ENCODE measurements around the gene SLC27A4. TPM values are rescaled to one million over a fixed set of nuclear protein-coding genes. Genes with fewer than 3 reads are reported as not detected.

The SLC27A4 gene
- total RNA-seq, 1 donor from 2014 or later: 47.3 TPM

- no peaks in the 10 kb centered on the region for H3K4me1 Mint-ChIP-seq (ENCODE audit: low read depth, unreplicated experiment)
- TF ChIP-seq, protein P1, sequence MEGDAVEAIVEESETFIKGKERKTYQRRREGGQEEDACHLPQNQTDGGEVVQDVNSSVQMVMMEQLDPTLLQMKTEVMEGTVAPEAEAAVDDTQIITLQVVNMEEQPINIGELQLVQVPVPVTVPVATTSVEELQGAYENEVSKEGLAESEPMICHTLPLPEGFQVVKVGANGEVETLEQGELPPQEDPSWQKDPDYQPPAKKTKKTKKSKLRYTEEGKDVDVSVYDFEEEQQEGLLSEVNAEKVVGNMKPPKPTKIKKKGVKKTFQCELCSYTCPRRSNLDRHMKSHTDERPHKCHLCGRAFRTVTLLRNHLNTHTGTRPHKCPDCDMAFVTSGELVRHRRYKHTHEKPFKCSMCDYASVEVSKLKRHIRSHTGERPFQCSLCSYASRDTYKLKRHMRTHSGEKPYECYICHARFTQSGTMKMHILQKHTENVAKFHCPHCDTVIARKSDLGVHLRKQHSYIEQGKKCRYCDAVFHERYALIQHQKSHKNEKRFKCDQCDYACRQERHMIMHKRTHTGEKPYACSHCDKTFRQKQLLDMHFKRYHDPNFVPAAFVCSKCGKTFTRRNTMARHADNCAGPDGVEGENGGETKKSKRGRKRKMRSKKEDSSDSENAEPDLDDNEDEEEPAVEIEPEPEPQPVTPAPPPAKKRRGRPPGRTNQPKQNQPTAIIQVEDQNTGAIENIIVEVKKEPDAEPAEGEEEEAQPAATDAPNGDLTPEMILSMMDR (IDR thresholded peaks at IDR 0.05; ENCODE audit: partially characterized antibody, unreplicated experiment): no peak
- no peaks in the 10 kb centered on the region for H3K27me3 Mint-ChIP-seq (ENCODE audit: unreplicated experiment)
- no peak overlapping the region for H3K4me3 Mint-ChIP-seq (ENCODE audit: unreplicated experiment)
- no peaks in the 10 kb centered on the region for H3K36me3 Mint-ChIP-seq (ENCODE audit: unreplicated experiment)
- no peak overlapping the region for H3K27ac Mint-ChIP-seq (ENCODE audit: unreplicated experiment)
- DNase-seq: no peak
- H3K9me3 Mint-ChIP-seq (ENCODE audit: unreplicated experiment): no peaks in the 10 kb centered on the region
Measured at GRCh38 chr9:128296340-128297220, 43.7 kb upstream of the SLC27A4 start.

DNA sequence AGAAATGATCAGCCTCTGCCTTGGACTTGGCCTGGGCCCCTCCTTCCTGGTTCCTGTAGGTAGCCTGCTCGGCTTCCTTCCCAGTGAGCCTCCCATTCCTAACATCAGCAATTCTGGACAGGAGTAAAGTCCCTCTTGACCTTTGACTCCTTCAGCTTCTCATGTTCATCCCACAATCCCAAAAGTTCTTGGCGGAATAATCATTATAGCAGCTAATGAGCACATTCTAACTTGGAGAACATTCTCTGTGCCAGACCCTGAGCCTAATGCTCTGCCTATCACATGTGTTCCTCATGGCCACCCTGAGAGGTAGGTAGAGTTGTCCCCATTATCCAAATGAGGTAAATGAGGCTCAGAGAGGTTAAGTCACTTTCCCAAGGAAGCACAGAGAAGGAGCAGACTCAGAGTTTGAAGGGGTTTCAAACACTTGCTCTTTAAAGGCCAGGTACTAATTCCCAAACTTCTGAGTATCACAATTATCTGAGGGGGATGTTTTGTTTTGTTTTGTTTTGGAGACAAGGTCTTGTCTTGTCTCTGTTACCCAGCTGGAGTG is 43.0 kb upstream of the SLC27A4 start:
- no peaks in the 10 kb centered on the region for H3K4me1 Mint-ChIP-seq (ENCODE audit: low read depth, unreplicated experiment)
- H3K27me3 Mint-ChIP-seq (ENCODE audit: unreplicated experiment): peaks cover 3% of the 10 kb centered on the region
- H3K27ac Mint-ChIP-seq (ENCODE audit: unreplicated experiment): no peak overlapping the region
- H3K9me3 Mint-ChIP-seq (ENCODE audit: unreplicated experiment): no peaks in the 10 kb centered on the region
- no peak for DNase-seq
- TF ChIP-seq, protein P1 (IDR thresholded peaks at IDR 0.05; ENCODE audit: partially characterized antibody, unreplicated experiment): no peak
- H3K36me3 Mint-ChIP-seq (ENCODE audit: unreplicated experiment): no peaks in the 10 kb centered on the region
- H3K4me3 Mint-ChIP-seq (ENCODE audit: unreplicated experiment): no peak overlapping the region

- Mint-ChIP-seq H3K4me3 (ENCODE audit: unreplicated experiment) (no peak overlapping the region), H3K27ac (ENCODE audit: unreplicated experiment) (no peak overlapping the region), H3K36me3 (ENCODE audit: unreplicated experiment) (no peaks in the 10 kb centered on the region), H3K27me3 (ENCODE audit: unreplicated experiment) (peaks cover 3% of the 10 kb centered on the region), H3K9me3 (ENCODE audit: unreplicated experiment) (no peaks in the 10 kb centered on the region), H3K4me1 (ENCODE audit: low read depth, unreplicated experiment) (no peaks in the 10 kb centered on the region)
- TF ChIP-seq, protein P1 (IDR thresholded peaks at IDR 0.05; ENCODE audit: partially characterized antibody, unreplicated experiment): no peak
- DNase-seq: no peak
Measured at GRCh38 chr9:128298535-128299482, 41.5 kb upstream of the SLC27A4 start.

GRCh38 chr9:128304136-128304970 is 36.0 kb upstream of the SLC27A4 start:
- TF ChIP-seq, protein P1 (IDR thresholded peaks at IDR 0.05; ENCODE audit: partially characterized antibody, unreplicated experiment): no peak
- Mint-ChIP-seq H3K36me3 (ENCODE audit: unreplicated experiment) (no peaks in the 10 kb centered on the region), H3K4me1 (ENCODE audit: low read depth, unreplicated experiment) (no peaks in the 10 kb centered on the region), H3K9me3 (ENCODE audit: unreplicated experiment) (no peaks in the 10 kb centered on the region), H3K27me3 (ENCODE audit: unreplicated experiment) (peaks cover 3% of the 10 kb centered on the region), H3K4me3 (ENCODE audit: unreplicated experiment) (no peak overlapping the region), H3K27ac (ENCODE audit: unreplicated experiment) (no peak overlapping the region)
- DNase-seq: no peak
